Mucosa of rectum (tissue), 2 donors: ENCODE data around the gene CAMKMT.
"Not testable (repeated sequence)": the region's sequence is repeated elsewhere in the genome, so short reads cannot be mapped to it uniquely, and the experiment has no call there.

Source experiments
- H3K27ac ChIP-seq, 2 donors: one replicate each; pipeline ENCODE4 v1.7.0; 2013; ENCODE audit warnings: inconsistent platforms in 2 of 2, low read depth in 2 of 2, low read length in 2 of 2
- H3K27me3 ChIP-seq, 2 donors: one replicate each; pipeline ENCODE4 v1.7.0; 2013; ENCODE audit warnings: low read length in 2 of 2; ENCODE audit not compliant: control insufficient read depth in 2 of 2, insufficient read depth in 2 of 2
- H3K36me3 ChIP-seq, 2 donors: one replicate each; pipeline ENCODE4 v1.7.0; 2013; ENCODE audit warnings: low read length in 2 of 2; ENCODE audit not compliant: control insufficient read depth in 2 of 2, insufficient read depth in 2 of 2
- H3K4me1 ChIP-seq, 2 donors: one replicate each; pipeline ENCODE4 v1.7.0; 2013; ENCODE audit warnings: low read length in 2 of 2, mild to moderate bottlenecking in 1 of 2; ENCODE audit not compliant: control insufficient read depth in 2 of 2, insufficient read depth in 2 of 2
- H3K4me3 ChIP-seq, 2 donors: one replicate each; pipeline ENCODE4 v1.7.0; 2013; ENCODE audit warnings: low read length in 2 of 2
- H3K9ac ChIP-seq, 2 donors: one replicate each; pipeline ENCODE4 v1.7.0; 2013; ENCODE audit warnings: low read length in 2 of 2, low read depth in 1 of 2, mild to moderate bottlenecking in 1 of 2
- H3K9me3 ChIP-seq, 2 donors: one replicate each; pipeline ENCODE4 v1.7.0; 2013; ENCODE audit warnings: low read length in 2 of 2; ENCODE audit not compliant: control insufficient read depth in 2 of 2
- donor health status: healthy.
- donor health status: Normal muscosa, but diverticular disease.

The CAMKMT gene

GRCh38 chr2:44573996-44574395 is 212.2 kb downstream of the CAMKMT start:
- no peak overlapping the region for H3K27ac ChIP-seq
- H3K9ac ChIP-seq = no peak overlapping the region
- H3K4me1 ChIP-seq = no peaks in the 10 kb centered on the region
- no peak overlapping the region for H3K4me3 ChIP-seq
- no peaks in the 10 kb centered on the region for H3K27me3 ChIP-seq
- H3K9me3 ChIP-seq = no peaks in the 10 kb centered on the region
- no peaks in the 10 kb centered on the region for H3K36me3 ChIP-seq

- no peak overlapping the region for H3K27ac ChIP-seq
- no peaks in the 10 kb centered on the region for H3K4me1 ChIP-seq
- no peak overlapping the region for H3K4me3 ChIP-seq
- no peaks in the 10 kb centered on the region for H3K36me3 ChIP-seq
- no peak overlapping the region for H3K9ac ChIP-seq
- no peaks in the 10 kb centered on the region for H3K9me3 ChIP-seq
- no peaks in the 10 kb centered on the region for H3K27me3 ChIP-seq
Observed at GRCh38 chr2:44578471-44579093, 216.8 kb downstream of the CAMKMT start.

- H3K4me1 ChIP-seq = no peaks in the 10 kb centered on the region
- H3K27me3 ChIP-seq = no peaks in the 10 kb centered on the region
- H3K36me3 ChIP-seq = no peaks in the 10 kb centered on the region
- H3K9ac ChIP-seq = no peak overlapping the region
- H3K9me3 ChIP-seq = no peaks in the 10 kb centered on the region
- H3K4me3 ChIP-seq = no peak overlapping the region
- H3K27ac ChIP-seq = no peak overlapping the region
Observed at GRCh38 chr2:44579115-44579836, 217.5 kb downstream of the CAMKMT start.

GRCh38 chr2:44579837-44580230 is 218.1 kb downstream of the CAMKMT start:
- H3K4me3 ChIP-seq = no peak overlapping the region
- no peak overlapping the region for H3K27ac ChIP-seq
- no peaks in the 10 kb centered on the region for H3K36me3 ChIP-seq
- H3K9me3 ChIP-seq = no peaks in the 10 kb centered on the region
- H3K27me3 ChIP-seq = no peaks in the 10 kb centered on the region
- no peak overlapping the region for H3K9ac ChIP-seq
- H3K4me1 ChIP-seq = no peaks in the 10 kb centered on the region

- Histone ChIP-seq H3K36me3 (no peaks in the 10 kb centered on the region), H3K27ac (no peak overlapping the region), H3K9me3 (no peaks in the 10 kb centered on the region), H3K4me1 (no peaks in the 10 kb centered on the region), H3K27me3 (no peaks in the 10 kb centered on the region), H3K4me3 (no peak overlapping the region), H3K9ac (no peak overlapping the region)
Observed at GRCh38 chr2:44580875-44581515, 219.2 kb downstream of the CAMKMT start.

- Histone ChIP-seq H3K27me3 (no peaks in the 10 kb centered on the region), H3K27ac (no peak overlapping the region), H3K9me3 (no peaks in the 10 kb centered on the region), H3K36me3 (no peaks in the 10 kb centered on the region), H3K9ac (no peak overlapping the region), H3K4me3 (no peak overlapping the region), H3K4me1 (no peaks in the 10 kb centered on the region)
Observed at GRCh38 chr2:44582363-44583008, 220.7 kb downstream of the CAMKMT start.

GRCh38 chr2:44595615-44596014 is 233.9 kb downstream of the CAMKMT start:
- not testable (repeated sequence) for H3K36me3 ChIP-seq, H3K27me3 ChIP-seq, H3K4me3 ChIP-seq, H3K9ac ChIP-seq, H3K4me1 ChIP-seq, H3K27ac ChIP-seq, H3K9me3 ChIP-seq

GRCh38 chr2:44596537-44597320 is 235.0 kb downstream of the CAMKMT start:
- Histone ChIP-seq H3K9me3 (no peaks in the 10 kb centered on the region), H3K27me3 (no peaks in the 10 kb centered on the region), H3K36me3 (no peaks in the 10 kb centered on the region), H3K9ac (no peak overlapping the region), H3K4me3 (no peak overlapping the region), H3K4me1 (no peaks in the 10 kb centered on the region), H3K27ac (no peak overlapping the region)

GRCh38 chr2:44598330-44599119 is 236.8 kb downstream of the CAMKMT start:
- no peak overlapping the region for H3K27ac ChIP-seq
- no peak overlapping the region for H3K4me3 ChIP-seq
- H3K27me3 ChIP-seq = no peaks in the 10 kb centered on the region
- no peaks in the 10 kb centered on the region for H3K36me3 ChIP-seq
- no peaks in the 10 kb centered on the region for H3K4me1 ChIP-seq
- H3K9me3 ChIP-seq = no peaks in the 10 kb centered on the region
- no peak overlapping the region for H3K9ac ChIP-seq
